H1 (cell line): ENCODE data around the gene MRM2. TPM values are rescaled to one million over a fixed set of nuclear protein-coding genes. Genes with fewer than 3 reads are reported as not detected.

Experiments
- GTF2F1 ChIP-seq: IDR thresholded peaks from 2 replicates; pipeline ENCODE4 v1.6.1; 2012; ENCODE audit warnings: low read depth, low read length, improper control_type of control experiment, borderline replicate concordance
- JUND ChIP-seq: IDR thresholded peaks from 2 replicates; pipeline ENCODE4 v1.6.1; 2011; ENCODE audit warnings: mild to moderate bottlenecking, improper control_type of control experiment, low read length
- polyA plus RNA-seq, 7 experiments: library from polyadenylated mRNA; depleted of rRNA in 3 of 7; stranded (reverse) in 5 of 7; unstranded in 2 of 7; fragments of >200 nt in 5 of 7; fragments of 200-250 nt in 2 of 7; gene quantifications; 1 replicate in 5 of 7; 2 replicates in 1 of 7; 4 replicates in 1 of 7; pipeline versions ENCODE4 v1.2.1 to v1.2.3, GENCODE V29; 2011 to 2013; ENCODE audit warnings: missing spikeins in 2 of 7, mixed read lengths in 2 of 7
- total RNA-seq: library from RNA; stranded (reverse); fragmentation: NEBNext Ultra II Directional; extraction: Animal tissue kit (Norgen Biotek cat#: 25700); gene quantifications from 2 replicates; pipeline ENCODE4 v1.2.1, GENCODE V29; 2021
- TF ChIP-seq, protein P1 (sequence below): fragments of 300-600 bp; sonication (generic); IDR thresholded peaks from 2 replicates; pipeline ENCODE4 v1.7.1; 2012; ENCODE audit warnings: low read length, moderate library complexity, mild to moderate bottlenecking, inconsistent platforms; ENCODE audit not compliant: insufficient replicate concordance

Gene MRM2
- total and polyA plus RNA-seq, 2 of the 8 experiments (the other 6 are each of a cell fraction or from before 2014, with no cell fraction given) = 17.2 to 38.6 TPM

DNA sequence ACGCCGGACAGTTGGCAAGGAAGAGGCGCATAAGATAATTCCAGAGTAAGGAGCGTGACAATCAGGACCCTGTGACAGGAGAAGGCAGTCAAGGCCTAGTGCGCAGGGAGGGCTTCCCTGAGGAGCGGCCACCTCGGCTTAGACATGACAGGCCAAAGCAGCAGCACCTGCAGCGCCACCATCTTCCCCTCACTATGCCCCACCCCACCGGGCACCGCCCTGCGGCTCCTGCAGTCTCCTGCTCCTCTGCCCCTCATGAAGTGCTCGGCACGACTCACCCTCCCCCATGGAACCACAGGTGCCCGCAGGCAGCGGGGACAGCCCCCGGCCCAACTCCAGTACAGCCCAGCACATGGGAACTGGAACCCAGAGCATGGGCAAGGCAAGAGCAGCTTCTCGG lies 21.1 kb downstream of the MRM2 start (continued):
- TF ChIP-seq, protein P1, sequence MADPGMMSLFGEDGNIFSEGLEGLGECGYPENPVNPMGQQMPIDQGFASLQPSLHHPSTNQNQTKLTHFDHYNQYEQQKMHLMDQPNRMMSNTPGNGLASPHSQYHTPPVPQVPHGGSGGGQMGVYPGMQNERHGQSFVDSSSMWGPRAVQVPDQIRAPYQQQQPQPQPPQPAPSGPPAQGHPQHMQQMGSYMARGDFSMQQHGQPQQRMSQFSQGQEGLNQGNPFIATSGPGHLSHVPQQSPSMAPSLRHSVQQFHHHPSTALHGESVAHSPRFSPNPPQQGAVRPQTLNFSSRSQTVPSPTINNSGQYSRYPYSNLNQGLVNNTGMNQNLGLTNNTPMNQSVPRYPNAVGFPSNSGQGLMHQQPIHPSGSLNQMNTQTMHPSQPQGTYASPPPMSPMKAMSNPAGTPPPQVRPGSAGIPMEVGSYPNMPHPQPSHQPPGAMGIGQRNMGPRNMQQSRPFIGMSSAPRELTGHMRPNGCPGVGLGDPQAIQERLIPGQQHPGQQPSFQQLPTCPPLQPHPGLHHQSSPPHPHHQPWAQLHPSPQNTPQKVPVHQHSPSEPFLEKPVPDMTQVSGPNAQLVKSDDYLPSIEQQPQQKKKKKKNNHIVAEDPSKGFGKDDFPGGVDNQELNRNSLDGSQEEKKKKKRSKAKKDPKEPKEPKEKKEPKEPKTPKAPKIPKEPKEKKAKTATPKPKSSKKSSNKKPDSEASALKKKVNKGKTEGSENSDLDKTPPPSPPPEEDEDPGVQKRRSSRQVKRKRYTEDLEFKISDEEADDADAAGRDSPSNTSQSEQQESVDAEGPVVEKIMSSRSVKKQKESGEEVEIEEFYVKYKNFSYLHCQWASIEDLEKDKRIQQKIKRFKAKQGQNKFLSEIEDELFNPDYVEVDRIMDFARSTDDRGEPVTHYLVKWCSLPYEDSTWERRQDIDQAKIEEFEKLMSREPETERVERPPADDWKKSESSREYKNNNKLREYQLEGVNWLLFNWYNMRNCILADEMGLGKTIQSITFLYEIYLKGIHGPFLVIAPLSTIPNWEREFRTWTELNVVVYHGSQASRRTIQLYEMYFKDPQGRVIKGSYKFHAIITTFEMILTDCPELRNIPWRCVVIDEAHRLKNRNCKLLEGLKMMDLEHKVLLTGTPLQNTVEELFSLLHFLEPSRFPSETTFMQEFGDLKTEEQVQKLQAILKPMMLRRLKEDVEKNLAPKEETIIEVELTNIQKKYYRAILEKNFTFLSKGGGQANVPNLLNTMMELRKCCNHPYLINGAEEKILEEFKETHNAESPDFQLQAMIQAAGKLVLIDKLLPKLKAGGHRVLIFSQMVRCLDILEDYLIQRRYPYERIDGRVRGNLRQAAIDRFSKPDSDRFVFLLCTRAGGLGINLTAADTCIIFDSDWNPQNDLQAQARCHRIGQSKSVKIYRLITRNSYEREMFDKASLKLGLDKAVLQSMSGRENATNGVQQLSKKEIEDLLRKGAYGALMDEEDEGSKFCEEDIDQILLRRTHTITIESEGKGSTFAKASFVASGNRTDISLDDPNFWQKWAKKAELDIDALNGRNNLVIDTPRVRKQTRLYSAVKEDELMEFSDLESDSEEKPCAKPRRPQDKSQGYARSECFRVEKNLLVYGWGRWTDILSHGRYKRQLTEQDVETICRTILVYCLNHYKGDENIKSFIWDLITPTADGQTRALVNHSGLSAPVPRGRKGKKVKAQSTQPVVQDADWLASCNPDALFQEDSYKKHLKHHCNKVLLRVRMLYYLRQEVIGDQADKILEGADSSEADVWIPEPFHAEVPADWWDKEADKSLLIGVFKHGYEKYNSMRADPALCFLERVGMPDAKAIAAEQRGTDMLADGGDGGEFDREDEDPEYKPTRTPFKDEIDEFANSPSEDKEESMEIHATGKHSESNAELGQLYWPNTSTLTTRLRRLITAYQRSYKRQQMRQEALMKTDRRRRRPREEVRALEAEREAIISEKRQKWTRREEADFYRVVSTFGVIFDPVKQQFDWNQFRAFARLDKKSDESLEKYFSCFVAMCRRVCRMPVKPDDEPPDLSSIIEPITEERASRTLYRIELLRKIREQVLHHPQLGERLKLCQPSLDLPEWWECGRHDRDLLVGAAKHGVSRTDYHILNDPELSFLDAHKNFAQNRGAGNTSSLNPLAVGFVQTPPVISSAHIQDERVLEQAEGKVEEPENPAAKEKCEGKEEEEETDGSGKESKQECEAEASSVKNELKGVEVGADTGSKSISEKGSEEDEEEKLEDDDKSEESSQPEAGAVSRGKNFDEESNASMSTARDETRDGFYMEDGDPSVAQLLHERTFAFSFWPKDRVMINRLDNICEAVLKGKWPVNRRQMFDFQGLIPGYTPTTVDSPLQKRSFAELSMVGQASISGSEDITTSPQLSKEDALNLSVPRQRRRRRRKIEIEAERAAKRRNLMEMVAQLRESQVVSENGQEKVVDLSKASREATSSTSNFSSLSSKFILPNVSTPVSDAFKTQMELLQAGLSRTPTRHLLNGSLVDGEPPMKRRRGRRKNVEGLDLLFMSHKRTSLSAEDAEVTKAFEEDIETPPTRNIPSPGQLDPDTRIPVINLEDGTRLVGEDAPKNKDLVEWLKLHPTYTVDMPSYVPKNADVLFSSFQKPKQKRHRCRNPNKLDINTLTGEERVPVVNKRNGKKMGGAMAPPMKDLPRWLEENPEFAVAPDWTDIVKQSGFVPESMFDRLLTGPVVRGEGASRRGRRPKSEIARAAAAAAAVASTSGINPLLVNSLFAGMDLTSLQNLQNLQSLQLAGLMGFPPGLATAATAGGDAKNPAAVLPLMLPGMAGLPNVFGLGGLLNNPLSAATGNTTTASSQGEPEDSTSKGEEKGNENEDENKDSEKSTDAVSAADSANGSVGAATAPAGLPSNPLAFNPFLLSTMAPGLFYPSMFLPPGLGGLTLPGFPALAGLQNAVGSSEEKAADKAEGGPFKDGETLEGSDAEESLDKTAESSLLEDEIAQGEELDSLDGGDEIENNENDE = no peak
- no peak for TF ChIP-seq GTF2F1
- TF ChIP-seq JUND = no peak
